OCI-LY7 (cell line): Measurements from ENCODE around the gene PCDHGB6. TPM values are rescaled to one million over a fixed set of nuclear protein-coding genes. Genes with fewer than 3 reads are reported as not detected.

ENCODE experiments used
- BruUV-seq: library from RNA; stranded (reverse); fragments of 400-500 nt; replicated peaks from 2 replicates; lab custom pipeline; 2021; lab: Mats Ljungman, UMichigan
- CTCF ChIA-PET: fragments of 300-600 bp; sonication (Branson Sonifier 250); formaldehyde crosslinking; loops from one replicate; lab custom pipeline; 2022; ENCODE audit warnings: antibody characterized with exemption; ENCODE audit not compliant: unreplicated experiment; lab: Charles Lee
- POLR2A ChIA-PET: fragments of 300-600 bp; sonication (Branson Sonifier 250); formaldehyde crosslinking; loops from one replicate; lab custom pipeline; 2022; ENCODE audit warnings: antibody characterized with exemption; lab: Charles Lee
- DNase-seq: peaks from one replicate; pipeline ENCODE4 v3.0.0-alpha.2; 2015; ENCODE audit warnings: low spot score
- H2AFZ ChIP-seq: fragments of 200-600 bp; sonication (generic), shearing (Covaris generic); 2 replicates; pipeline ENCODE4 v1.6.1; 2014; ENCODE audit warnings: mild to moderate bottlenecking, antibody characterized with exemption, low read length, moderate library complexity
- H3K27ac ChIP-seq: fragments of 200-600 bp; sonication (generic); 2 replicates; pipeline ENCODE4 v1.5.1; 2014; ENCODE audit warnings: mixed run types, low read depth, mild to moderate bottlenecking, moderate library complexity, low read length, inconsistent platforms; ENCODE audit not compliant: poor library complexity, severe bottlenecking
- H3K36me3 ChIP-seq: fragments of 200-600 bp; sonication (generic); 2 replicates; pipeline ENCODE4 v1.6.1; 2014; ENCODE audit warnings: mild to moderate bottlenecking, antibody characterized with exemption, low read length, moderate library complexity, mixed read lengths; ENCODE audit not compliant: insufficient read depth
- H3K4me1 ChIP-seq: fragments of 200-600 bp; sonication (generic); 2 replicates; pipeline ENCODE4 v1.5.1; 2014; ENCODE audit warnings: mild to moderate bottlenecking, low read length; ENCODE audit not compliant: insufficient read depth, poor library complexity, severe bottlenecking
- H3K4me2 ChIP-seq: fragments of 200-600 bp; sonication (generic); 2 replicates; pipeline ENCODE4 v1.6.1; 2014; ENCODE audit warnings: mild to moderate bottlenecking, low read length
- H3K4me3 ChIP-seq: fragments of 200-600 bp; sonication (generic); 2 replicates; pipeline ENCODE4 v1.5.1; 2014; ENCODE audit warnings: mild to moderate bottlenecking, low read depth, low read length; ENCODE audit not compliant: poor library complexity, severe bottlenecking
- H3K79me2 ChIP-seq: fragments of 200-600 bp; sonication (generic); 2 replicates; pipeline ENCODE4 v1.6.1; 2016; ENCODE audit warnings: low read depth, mild to moderate bottlenecking, low read length, moderate library complexity, mixed read lengths; ENCODE audit not compliant: insufficient read depth
- H3K9me2 ChIP-seq: fragments of 200-600 bp; sonication (generic); 2 replicates; pipeline ENCODE4 v1.6.1; 2016; ENCODE audit warnings: mild to moderate bottlenecking, low read length, mixed read lengths; ENCODE audit not compliant: insufficient read depth
- H3K9me3 ChIP-seq: fragments of 200-600 bp; sonication (generic); 2 replicates; pipeline ENCODE4 v1.6.1; 2014; ENCODE audit warnings: mild to moderate bottlenecking, mixed run types, low read length, mixed read lengths
- H4K20me1 ChIP-seq: fragments of 200-600 bp; sonication (generic); 2 replicates; pipeline ENCODE4 v1.6.1; 2014; ENCODE audit warnings: mild to moderate bottlenecking, antibody characterized with exemption, low read length, moderate library complexity, mixed read lengths; ENCODE audit not compliant: insufficient read depth
- CTCF ChIP-seq: fragments of 200-600 bp; sonication (generic); conservative IDR thresholded peaks from 2 replicates; pipeline ENCODE4 v1.5.1; 2014; ENCODE audit warnings: mild to moderate bottlenecking, antibody characterized with exemption, low read length, moderate library complexity, mixed read lengths
- EZH2phosphoT487 ChIP-seq: fragments of 200-600 bp; sonication (generic); IDR thresholded peaks from 2 replicates; pipeline ENCODE4 v1.6.1; 2018; ENCODE audit warnings: low read depth, borderline replicate concordance, mild to moderate bottlenecking, mixed run types, antibody characterized with exemption, low read length, moderate library complexity, mixed read lengths
- intact Hi-C: fragments of 100-400 bp; cut with micrococcal nuclease; formaldehyde crosslinking; loops from one replicate; pipeline ENCODE4 v1.10.0; 2022; ENCODE audit not compliant: unreplicated experiment
- total RNA-seq, 2 experiments: library from RNA; depleted of rRNA in 1 of 2; stranded (reverse); fragments of >200 nt in 1 of 2; shearing (Covaris generic) in 1 of 2; gene quantifications; 2 replicates each; pipeline ENCODE4 v1.2.3, GENCODE V29; 2014 to 2022

The PCDHGB6 gene
- total RNA-seq, 2 experiments from 2014 or later: 4.5 to 4.7 TPM

GRCh38 chr5:141440341-141440740 is 32.5 kb downstream of the PCDHGB6 start:
- intact Hi-C loops: no loop called here
- Histone ChIP-seq H3K4me1 (peaks cover 14% of the 10 kb centered on the region), H2AFZ (no peak overlapping the region), H4K20me1 (no peaks in the 10 kb centered on the region), H3K9me3 (no peaks in the 10 kb centered on the region), H3K9me2 (no peaks in the 10 kb centered on the region), H3K36me3 (no peaks in the 10 kb centered on the region), H3K4me3 (no peak overlapping the region), H3K4me2 (no peak overlapping the region), H3K27ac (no peak overlapping the region), H3K79me2 (no peaks in the 10 kb centered on the region)
- BruUV-seq: no TSS peak
- POLR2A ChIA-PET: no interaction called here
- CTCF ChIA-PET: no interaction called here
- DNase-seq: no peak
- TF ChIP-seq EZH2phosphoT487: no peak
- no peak for TF ChIP-seq CTCF

GRCh38 chr5:141441571-141442170 is 33.9 kb downstream of the PCDHGB6 start:
- CTCF ChIA-PET: no interaction called here
- Histone ChIP-seq H4K20me1 (no peaks in the 10 kb centered on the region), H3K4me2 (no peak overlapping the region), H3K9me3 (no peaks in the 10 kb centered on the region), H3K4me1 (peaks cover 14% of the 10 kb centered on the region), H3K36me3 (no peaks in the 10 kb centered on the region), H3K4me3 (no peak overlapping the region), H2AFZ (no peak overlapping the region), H3K9me2 (no peaks in the 10 kb centered on the region), H3K27ac (no peak overlapping the region), H3K79me2 (no peaks in the 10 kb centered on the region)
- DNase-seq: no peak
- POLR2A ChIA-PET: interaction anchor here (0.5 kb wide), 1 partner anchor 92 kb away, joined by 3 read pairs; no protein-coding TSS in a partner anchor
- no peak for TF ChIP-seq CTCF
- TF ChIP-seq EZH2phosphoT487: no peak
- intact Hi-C loops: no loop called here
- no TSS peak for BruUV-seq

Other genes with a start within 250 kb of the PCDHGB6 start
Only the 30 nearest of the 37 such genes appear.
- 0.08 TPM in 1 of 2 replicates, not detected in the other for gene PCDHB10, start 215.7 kb upstream of the PCDHGB6 start, total RNA-seq (2014; rRNA removed; shearing (Covaris generic))
- gene PCDHB10, start 215.7 kb upstream of the PCDHGB6 start, total RNA-seq (2022): not detected in 2 replicates
- not detected in 2 replicates for gene PCDHB11, start 208.4 kb upstream of the PCDHGB6 start, total RNA-seq (2014; rRNA removed; shearing (Covaris generic))
- not detected in 2 replicates for gene PCDHB11, start 208.4 kb upstream of the PCDHGB6 start, total RNA-seq (2022)
- gene PCDHB12, start 199.3 kb upstream of the PCDHGB6 start, total RNA-seq (2014; rRNA removed; shearing (Covaris generic)): not detected in 2 replicates
- gene PCDHB12, start 199.3 kb upstream of the PCDHGB6 start, total RNA-seq (2022): not detected in 2 replicates
- 0.22 TPM in 1 of 2 replicates, not detected in the other for gene PCDHB13, start 194.1 kb upstream of the PCDHGB6 start, total RNA-seq (2014; rRNA removed; shearing (Covaris generic))
- gene PCDHB13, start 194.1 kb upstream of the PCDHGB6 start, total RNA-seq (2022): not detected in 2 replicates
- gene PCDHB14, start 184.7 kb upstream of the PCDHGB6 start, total RNA-seq (2014; rRNA removed; shearing (Covaris generic)): 0.22 TPM in 1 of 2 replicates, not detected in the other
- gene PCDHB14, start 184.7 kb upstream of the PCDHGB6 start, total RNA-seq (2022): not detected in 2 replicates
- gene PCDHB15, start 162.6 kb upstream of the PCDHGB6 start, total RNA-seq (2014; rRNA removed; shearing (Covaris generic)): not detected in 2 replicates
- gene PCDHB15, start 162.6 kb upstream of the PCDHGB6 start, total RNA-seq (2022): not detected in 2 replicates
- gene SLC25A2, start 104.0 kb upstream of the PCDHGB6 start, total RNA-seq (2014; rRNA removed; shearing (Covaris generic)): 0.16 and 0.95 TPM in 2 replicates
- 0.70 and 1.6 TPM in 2 replicates for gene SLC25A2, start 104.0 kb upstream of the PCDHGB6 start, total RNA-seq (2022)
- gene TAF7, start 87.2 kb upstream of the PCDHGB6 start, total RNA-seq (2014; rRNA removed; shearing (Covaris generic)): 115 and 126 TPM in 2 replicates
- gene TAF7, start 87.2 kb upstream of the PCDHGB6 start, total RNA-seq (2022): 103 and 113 TPM in 2 replicates
- gene PCDHGA1, start 77.5 kb upstream of the PCDHGB6 start, total RNA-seq (2014; rRNA removed; shearing (Covaris generic)): 1.3 and 1.8 TPM in 2 replicates
- gene PCDHGA1, start 77.5 kb upstream of the PCDHGB6 start, total RNA-seq (2022): 1.7 and 1.9 TPM in 2 replicates
- 0.19 and 0.51 TPM in 2 replicates for gene PCDHGA2, start 69.3 kb upstream of the PCDHGB6 start, total RNA-seq (2014; rRNA removed; shearing (Covaris generic))
- gene PCDHGA2, start 69.3 kb upstream of the PCDHGB6 start, total RNA-seq (2022): 0.74 and 1.1 TPM in 2 replicates
- gene PCDHGA3, start 64.2 kb upstream of the PCDHGB6 start, total RNA-seq (2014; rRNA removed; shearing (Covaris generic)): 0.21 and 0.25 TPM in 2 replicates
- gene PCDHGA3, start 64.2 kb upstream of the PCDHGB6 start, total RNA-seq (2022): 0.36 and 0.65 TPM in 2 replicates
- 2.8 and 4.1 TPM in 2 replicates for gene PCDHGB1, start 57.9 kb upstream of the PCDHGB6 start, total RNA-seq (2014; rRNA removed; shearing (Covaris generic))
- gene PCDHGB1, start 57.9 kb upstream of the PCDHGB6 start, total RNA-seq (2022): 2.8 and 3.0 TPM in 2 replicates
- gene PCDHGA4, start 53.0 kb upstream of the PCDHGB6 start, total RNA-seq (2014; rRNA removed; shearing (Covaris generic)): 1.9 and 3.5 TPM in 2 replicates
- gene PCDHGA4, start 53.0 kb upstream of the PCDHGB6 start, total RNA-seq (2022): 1.8 and 1.9 TPM in 2 replicates
- 8.3 and 9.3 TPM in 2 replicates for gene PCDHGB2, start 48.0 kb upstream of the PCDHGB6 start, total RNA-seq (2014; rRNA removed; shearing (Covaris generic))
- 9.2 and 10.9 TPM in 2 replicates for gene PCDHGB2, start 48.0 kb upstream of the PCDHGB6 start, total RNA-seq (2022)
- gene PCDHGA5, start 43.9 kb upstream of the PCDHGB6 start, total RNA-seq (2014; rRNA removed; shearing (Covaris generic)): 5.2 and 6.1 TPM in 2 replicates
- gene PCDHGA5, start 43.9 kb upstream of the PCDHGB6 start, total RNA-seq (2022): 4.6 and 4.9 TPM in 2 replicates
- gene PCDHGB3, start 37.8 kb upstream of the PCDHGB6 start, total RNA-seq (2014; rRNA removed; shearing (Covaris generic)): 3.5 and 5.8 TPM in 2 replicates
- 6.1 and 6.3 TPM in 2 replicates for gene PCDHGB3, start 37.8 kb upstream of the PCDHGB6 start, total RNA-seq (2022)
- gene PCDHGA6, start 34.1 kb upstream of the PCDHGB6 start, total RNA-seq (2014; rRNA removed; shearing (Covaris generic)): 6.3 and 7.2 TPM in 2 replicates
- gene PCDHGA6, start 34.1 kb upstream of the PCDHGB6 start, total RNA-seq (2022): 5.5 and 6.2 TPM in 2 replicates
- gene PCDHGA7, start 25.3 kb upstream of the PCDHGB6 start, total RNA-seq (2014; rRNA removed; shearing (Covaris generic)): 4.7 and 6.4 TPM in 2 replicates
- 5.6 TPM in 2 replicates for gene PCDHGA7, start 25.3 kb upstream of the PCDHGB6 start, total RNA-seq (2022)
- gene PCDHGB4, start 20.3 kb upstream of the PCDHGB6 start, total RNA-seq (2014; rRNA removed; shearing (Covaris generic)): 8.7 and 9.3 TPM in 2 replicates
- 6.5 and 6.9 TPM in 2 replicates for gene PCDHGB4, start 20.3 kb upstream of the PCDHGB6 start, total RNA-seq (2022)
- 5.0 and 5.3 TPM in 2 replicates for gene PCDHGA8, start 15.4 kb upstream of the PCDHGB6 start, total RNA-seq (2014; rRNA removed; shearing (Covaris generic))
- 3.8 and 4.7 TPM in 2 replicates for gene PCDHGA8, start 15.4 kb upstream of the PCDHGB6 start, total RNA-seq (2022)
- gene PCDHGB5, start 10.1 kb upstream of the PCDHGB6 start, total RNA-seq (2014; rRNA removed; shearing (Covaris generic)): 3.8 and 5.1 TPM in 2 replicates
- gene PCDHGB5, start 10.1 kb upstream of the PCDHGB6 start, total RNA-seq (2022): 7.1 and 8.6 TPM in 2 replicates
- 3.7 and 5.9 TPM in 2 replicates for gene PCDHGA9, start 5.2 kb upstream of the PCDHGB6 start, total RNA-seq (2014; rRNA removed; shearing (Covaris generic))
- 5.2 and 5.7 TPM in 2 replicates for gene PCDHGA9, start 5.2 kb upstream of the PCDHGB6 start, total RNA-seq (2022)
- gene PCDHGA10, start 5.0 kb downstream of the PCDHGB6 start, total RNA-seq (2014; rRNA removed; shearing (Covaris generic)): 2.7 and 4.9 TPM in 2 replicates
- 3.4 and 3.9 TPM in 2 replicates for gene PCDHGA10, start 5.0 kb downstream of the PCDHGB6 start, total RNA-seq (2022)
- gene PCDHGB7, start 9.7 kb downstream of the PCDHGB6 start, total RNA-seq (2014; rRNA removed; shearing (Covaris generic)): 3.3 and 3.9 TPM in 2 replicates
- 4.5 and 5.4 TPM in 2 replicates for gene PCDHGB7, start 9.7 kb downstream of the PCDHGB6 start, total RNA-seq (2022)
- 4.8 and 6.8 TPM in 2 replicates for gene PCDHGA11, start 13.0 kb downstream of the PCDHGB6 start, total RNA-seq (2014; rRNA removed; shearing (Covaris generic))
- gene PCDHGA11, start 13.0 kb downstream of the PCDHGB6 start, total RNA-seq (2022): 3.4 and 4.1 TPM in 2 replicates
- gene PCDHGA12, start 22.5 kb downstream of the PCDHGB6 start, total RNA-seq (2014; rRNA removed; shearing (Covaris generic)): 2.6 and 3.9 TPM in 2 replicates
- gene PCDHGA12, start 22.5 kb downstream of the PCDHGB6 start, total RNA-seq (2022): 3.0 and 3.4 TPM in 2 replicates
- gene PCDHGC3, start 67.9 kb downstream of the PCDHGB6 start, total RNA-seq (2014; rRNA removed; shearing (Covaris generic)): 20.4 and 27.2 TPM in 2 replicates
- gene PCDHGC3, start 67.9 kb downstream of the PCDHGB6 start, total RNA-seq (2022): 59.7 and 60.0 TPM in 2 replicates
- 6.3 and 8.4 TPM in 2 replicates for gene PCDHGC4, start 77.0 kb downstream of the PCDHGB6 start, total RNA-seq (2014; rRNA removed; shearing (Covaris generic))
- gene PCDHGC4, start 77.0 kb downstream of the PCDHGB6 start, total RNA-seq (2022): 6.4 and 7.0 TPM in 2 replicates
- gene PCDHGC5, start 81.1 kb downstream of the PCDHGB6 start, total RNA-seq (2014; rRNA removed; shearing (Covaris generic)): 3.0 and 4.4 TPM in 2 replicates
- 5.0 and 5.4 TPM in 2 replicates for gene PCDHGC5, start 81.1 kb downstream of the PCDHGB6 start, total RNA-seq (2022)
- gene DIAPH1, start 211.0 kb downstream of the PCDHGB6 start, total RNA-seq (2014; rRNA removed; shearing (Covaris generic)): 64.9 and 78.8 TPM in 2 replicates
- 143 and 174 TPM in 2 replicates for gene DIAPH1, start 211.0 kb downstream of the PCDHGB6 start, total RNA-seq (2022)